AG04449 (cell line): ENCODE measurements around the gene DNMBP.

Experiments
- CTCF ChIA-PET: fragments of 350-600 bp; formaldehyde crosslinking; extraction: SDS; loops from one replicate; lab custom pipeline; 2021; ENCODE audit warnings: antibody characterized with exemption; lab: Yijun Ruan, JAX
- POLR2A ChIA-PET: fragments of 400-600, 350-600 bp; formaldehyde crosslinking; extraction: SDS; loops from one replicate; lab custom pipeline; 2020; ENCODE audit warnings: antibody characterized with exemption, inconsistent platforms; lab: Yijun Ruan, JAX
- DNase-seq: peaks from one replicate; pipeline ENCODE4 v3.0.0-alpha.2; 2010; ENCODE audit warnings: low read depth, low spot score
- H3K4me3 ChIP-seq: 2 replicates; pipeline ENCODE4 v1.5.1; 2011; ENCODE audit warnings: low read depth, mild to moderate bottlenecking, control low read depth, low read length
- TF ChIP-seq, protein P1 (sequence below): IDR thresholded peaks from one replicate; pipeline ENCODE4 v1.5.1; 2011; ENCODE audit warnings: mild to moderate bottlenecking, moderate library complexity, low read length, control low read depth, inconsistent platforms; ENCODE audit not compliant: insufficient read depth; ENCODE audit errors: missing control alignments

DNMBP gene

GRCh38 chr10:99852481-99853213 is 157.1 kb downstream of the DNMBP start:
- no peak for DNase-seq
- CTCF ChIA-PET: interaction anchor here (0.7 to 14.6 kb wide), 9 partner anchors 6 to 388 kb away, joined by 3 to 470 read pairs (median 7); partner anchors contain the start of gene DNMBP
- POLR2A ChIA-PET: no interaction called here
- TF ChIP-seq, protein P1, sequence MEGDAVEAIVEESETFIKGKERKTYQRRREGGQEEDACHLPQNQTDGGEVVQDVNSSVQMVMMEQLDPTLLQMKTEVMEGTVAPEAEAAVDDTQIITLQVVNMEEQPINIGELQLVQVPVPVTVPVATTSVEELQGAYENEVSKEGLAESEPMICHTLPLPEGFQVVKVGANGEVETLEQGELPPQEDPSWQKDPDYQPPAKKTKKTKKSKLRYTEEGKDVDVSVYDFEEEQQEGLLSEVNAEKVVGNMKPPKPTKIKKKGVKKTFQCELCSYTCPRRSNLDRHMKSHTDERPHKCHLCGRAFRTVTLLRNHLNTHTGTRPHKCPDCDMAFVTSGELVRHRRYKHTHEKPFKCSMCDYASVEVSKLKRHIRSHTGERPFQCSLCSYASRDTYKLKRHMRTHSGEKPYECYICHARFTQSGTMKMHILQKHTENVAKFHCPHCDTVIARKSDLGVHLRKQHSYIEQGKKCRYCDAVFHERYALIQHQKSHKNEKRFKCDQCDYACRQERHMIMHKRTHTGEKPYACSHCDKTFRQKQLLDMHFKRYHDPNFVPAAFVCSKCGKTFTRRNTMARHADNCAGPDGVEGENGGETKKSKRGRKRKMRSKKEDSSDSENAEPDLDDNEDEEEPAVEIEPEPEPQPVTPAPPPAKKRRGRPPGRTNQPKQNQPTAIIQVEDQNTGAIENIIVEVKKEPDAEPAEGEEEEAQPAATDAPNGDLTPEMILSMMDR: no peak
- H3K4me3 ChIP-seq: no peak overlapping the region

DNA sequence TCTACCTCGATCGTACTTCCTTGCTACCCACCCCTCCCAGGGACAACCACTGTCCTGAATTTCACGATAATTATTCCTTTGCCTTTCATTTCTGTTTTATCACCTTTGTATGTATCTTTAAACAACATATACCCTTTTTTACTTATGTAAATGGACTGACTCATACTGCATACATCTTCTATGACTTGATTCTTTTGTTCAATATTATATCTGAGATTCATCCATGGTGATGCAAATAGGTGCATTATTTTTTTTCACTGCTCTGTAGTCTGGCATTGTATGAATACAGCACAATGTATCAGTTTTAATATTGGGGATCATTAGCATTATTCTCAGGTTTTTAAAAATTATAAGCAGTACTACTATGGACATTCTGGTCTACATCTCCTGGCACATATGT is 157.9 kb downstream of the DNMBP start:
- TF ChIP-seq, protein P1: no peak
- no peak for DNase-seq
- POLR2A ChIA-PET: no interaction called here
- CTCF ChIA-PET: interaction anchor here (0.9 to 14.6 kb wide), 5 partner anchors 9 to 196 kb away, joined by 3 to 470 read pairs (median 3); no protein-coding TSS in a partner anchor
- no peak overlapping the region for H3K4me3 ChIP-seq

DNA sequence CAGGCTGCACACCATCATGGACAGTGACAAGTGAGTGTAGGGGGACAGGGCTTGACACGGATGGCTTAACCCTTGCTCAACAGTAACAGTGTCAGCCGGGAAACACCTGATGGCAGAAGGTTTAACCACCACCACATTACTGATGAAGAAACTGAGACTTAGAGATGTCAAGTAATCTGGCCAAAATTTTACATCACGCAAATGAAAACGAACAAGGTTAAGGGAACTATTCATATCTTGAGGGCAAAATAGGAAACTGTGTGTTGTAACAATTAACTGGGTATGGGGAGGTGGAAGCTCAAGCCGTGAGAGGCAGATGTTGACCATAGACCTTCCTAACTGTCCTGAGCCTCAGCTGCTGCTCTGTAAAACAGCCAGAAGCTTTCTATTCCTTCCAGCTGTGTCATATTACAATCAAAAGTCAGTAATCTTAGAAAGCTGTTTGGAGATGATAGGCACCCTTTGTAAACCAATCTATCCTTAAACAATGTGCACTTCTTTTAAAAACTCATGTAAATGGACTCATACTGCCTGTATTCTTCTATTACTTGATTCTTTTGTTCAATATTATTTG is 158.9 kb downstream of the DNMBP start:
- no peak overlapping the region for H3K4me3 ChIP-seq
- POLR2A ChIA-PET: no interaction called here
- DNase-seq: no peak
- CTCF ChIA-PET: interaction anchor here (1.3 to 14.6 kb wide), 2 partner anchors 22 to 197 kb away, joined by 3 to 470 read pairs; no protein-coding TSS in a partner anchor
- TF ChIP-seq, protein P1: no peak

DNA sequence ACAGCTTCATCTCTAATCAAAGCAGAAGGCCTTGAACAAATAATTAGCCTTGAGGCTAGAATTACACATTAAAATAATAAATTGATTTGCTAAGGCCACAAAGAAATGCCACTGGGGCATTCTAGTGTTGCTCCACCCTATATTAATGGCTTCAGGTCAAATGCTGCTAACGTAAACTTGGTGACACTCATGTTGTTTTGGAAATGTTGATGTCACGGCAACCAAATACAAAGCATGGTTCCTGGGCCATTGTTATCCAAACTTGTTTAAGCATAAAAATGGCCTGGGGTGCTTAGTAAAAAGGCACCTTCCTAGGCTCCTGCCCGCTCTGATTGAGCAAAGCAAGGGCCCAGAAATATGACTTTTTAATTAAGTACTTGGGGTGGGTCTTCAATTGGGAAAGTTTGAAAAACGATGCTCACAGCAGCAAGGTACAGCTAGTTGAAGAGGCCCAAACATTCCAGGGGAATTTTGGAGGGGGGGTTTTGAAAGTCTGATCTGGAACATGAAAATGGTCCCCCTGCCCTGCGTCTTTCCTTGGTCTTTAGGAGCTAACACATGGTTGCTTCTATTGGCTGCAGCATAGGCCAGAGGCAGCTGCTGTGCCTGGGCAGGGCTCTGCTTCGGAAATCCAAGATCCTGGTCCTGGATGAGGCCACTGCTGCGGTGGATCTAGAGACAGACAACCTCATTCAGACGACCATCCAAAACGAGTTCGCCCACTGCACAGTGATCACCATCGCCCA is 159.6 kb downstream of the DNMBP start:
- TF ChIP-seq, protein P1: no peak
- CTCF ChIA-PET: interaction anchor here (1.3 to 14.6 kb wide), 6 partner anchors 8 to 198 kb away, joined by 3 to 470 read pairs (median 36); partner anchors contain the start of gene DNMBP
- POLR2A ChIA-PET: no interaction called here
- DNase-seq: no peak
- no peak overlapping the region for H3K4me3 ChIP-seq

DNA sequence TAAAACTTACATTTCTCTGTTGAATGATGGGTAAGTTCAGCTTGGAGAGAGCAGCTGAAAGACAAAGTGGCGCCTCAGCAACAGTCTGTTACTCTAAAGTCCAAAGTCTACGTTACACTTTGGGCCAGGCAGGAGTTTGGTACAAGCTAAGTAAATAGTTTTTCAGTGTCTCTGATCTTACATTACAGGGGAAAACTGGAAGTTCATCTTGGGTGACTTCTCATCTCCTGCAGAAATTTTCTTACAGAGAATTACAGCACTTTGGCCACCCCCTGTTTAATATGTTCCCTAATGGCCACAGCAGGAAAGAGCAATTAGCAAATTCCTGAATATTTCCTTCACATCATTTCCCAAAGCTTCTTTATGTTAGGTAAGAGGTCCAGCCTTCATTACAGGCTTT is 160.2 kb downstream of the DNMBP start:
- CTCF ChIA-PET: interaction anchor here (1.3 to 14.6 kb wide), 7 partner anchors 8 to 199 kb away, joined by 3 to 470 read pairs (median 11); partner anchors contain the start of gene DNMBP
- no peak overlapping the region for H3K4me3 ChIP-seq
- TF ChIP-seq, protein P1: no peak
- POLR2A ChIA-PET: no interaction called here
- DNase-seq: no peak
